Lower leg skin (tissue), 3 donors: ENCODE results near the gene BEAN1.

Source experiments
- CTCF ChIP-seq, 3 donors: fragments of 450-650 bp; IDR thresholded peaks; one replicate each; pipeline ENCODE4 v1.5.1; 2016; ENCODE audit warnings: antibody characterized with exemption in 3 of 3, mild to moderate bottlenecking in 3 of 3, moderate library complexity in 2 of 3
- POLR2A ChIP-seq, 2 donors: fragments of 450-650 bp; IDR thresholded peaks; one replicate each; pipeline ENCODE4 v1.6.1; 2016 to 2017; ENCODE audit warnings: antibody characterized with exemption in 2 of 2, mild to moderate bottlenecking in 1 of 2, moderate library complexity in 1 of 2

- no peak for TF ChIP-seq CTCF (IDR thresholded peaks at IDR 0.05)
- no peak for TF ChIP-seq POLR2A (IDR thresholded peaks at IDR 0.05)
These were observed 44.8 kb downstream of the BEAN1 start for GRCh38 chr16:66471716-66472393.
